ENCODE measurements around the gene TTYH2.

The TTYH2 gene

GRCh38 chr17:74271901-74272561 lies 58.7 kb downstream of the TTYH2 start:
- no peak for DNase-seq (ENCODE audit: low read depth)
- TF ChIP-seq, protein P1, sequence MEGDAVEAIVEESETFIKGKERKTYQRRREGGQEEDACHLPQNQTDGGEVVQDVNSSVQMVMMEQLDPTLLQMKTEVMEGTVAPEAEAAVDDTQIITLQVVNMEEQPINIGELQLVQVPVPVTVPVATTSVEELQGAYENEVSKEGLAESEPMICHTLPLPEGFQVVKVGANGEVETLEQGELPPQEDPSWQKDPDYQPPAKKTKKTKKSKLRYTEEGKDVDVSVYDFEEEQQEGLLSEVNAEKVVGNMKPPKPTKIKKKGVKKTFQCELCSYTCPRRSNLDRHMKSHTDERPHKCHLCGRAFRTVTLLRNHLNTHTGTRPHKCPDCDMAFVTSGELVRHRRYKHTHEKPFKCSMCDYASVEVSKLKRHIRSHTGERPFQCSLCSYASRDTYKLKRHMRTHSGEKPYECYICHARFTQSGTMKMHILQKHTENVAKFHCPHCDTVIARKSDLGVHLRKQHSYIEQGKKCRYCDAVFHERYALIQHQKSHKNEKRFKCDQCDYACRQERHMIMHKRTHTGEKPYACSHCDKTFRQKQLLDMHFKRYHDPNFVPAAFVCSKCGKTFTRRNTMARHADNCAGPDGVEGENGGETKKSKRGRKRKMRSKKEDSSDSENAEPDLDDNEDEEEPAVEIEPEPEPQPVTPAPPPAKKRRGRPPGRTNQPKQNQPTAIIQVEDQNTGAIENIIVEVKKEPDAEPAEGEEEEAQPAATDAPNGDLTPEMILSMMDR (IDR thresholded peaks at IDR 0.05; ENCODE audit: low read depth, low read length, missing control alignments): no peak
- in situ Hi-C loops (cut with HindIII; ENCODE audit: low sequenced_read_pairs): no loop called here
- H3K4me3 ChIP-seq (ENCODE audit: low read depth, low read length): no peak overlapping the region

DNA sequence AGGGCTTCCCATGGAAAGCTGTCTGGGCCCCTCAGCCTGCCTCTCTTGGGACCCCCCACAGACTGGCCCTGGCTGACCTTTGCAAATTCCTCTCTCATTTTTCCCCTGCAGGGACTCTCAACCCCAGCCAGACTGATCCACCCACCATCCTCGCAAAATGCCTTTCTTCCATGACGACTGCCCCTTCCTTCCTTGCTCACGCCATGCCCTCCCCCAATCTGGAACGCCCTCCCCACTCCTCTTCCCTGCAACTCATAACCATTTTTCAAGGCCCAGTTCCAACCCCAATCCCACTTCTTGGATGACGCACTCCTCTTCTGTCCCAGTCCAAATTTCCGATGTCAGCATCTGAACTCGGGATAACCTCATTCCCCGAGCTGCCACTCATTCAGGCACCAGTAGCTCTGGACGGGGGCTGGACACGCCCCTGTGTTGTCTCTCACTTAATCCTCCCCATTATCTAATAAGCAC lies 59.4 kb downstream of the TTYH2 start:
- no peak overlapping the region for H3K4me3 ChIP-seq (ENCODE audit: low read depth, low read length)
- TF ChIP-seq, protein P1 (IDR thresholded peaks at IDR 0.05; ENCODE audit: low read depth, low read length, missing control alignments): no peak
- in situ Hi-C loops (cut with HindIII; ENCODE audit: low sequenced_read_pairs): no loop called here
- DNase-seq (ENCODE audit: low read depth): no peak

GRCh38 chr17:74274060-74274708 lies 60.8 kb downstream of the TTYH2 start, which contains the start of gene DNAI2:
DNAI2 (plus strand) TSS chr17:74274234; CDS start chr17:74281818, 7,584 bp downstream.
- in situ Hi-C loops (cut with HindIII; ENCODE audit: low sequenced_read_pairs): no loop called here
- DNase-seq (ENCODE audit: low read depth): no peak
- TF ChIP-seq, protein P1 (IDR thresholded peaks at IDR 0.05; ENCODE audit: low read depth, low read length, missing control alignments): no peak
- no peak within 1 kb of the TSS for H3K4me3 ChIP-seq (ENCODE audit: low read depth, low read length)

DNA sequence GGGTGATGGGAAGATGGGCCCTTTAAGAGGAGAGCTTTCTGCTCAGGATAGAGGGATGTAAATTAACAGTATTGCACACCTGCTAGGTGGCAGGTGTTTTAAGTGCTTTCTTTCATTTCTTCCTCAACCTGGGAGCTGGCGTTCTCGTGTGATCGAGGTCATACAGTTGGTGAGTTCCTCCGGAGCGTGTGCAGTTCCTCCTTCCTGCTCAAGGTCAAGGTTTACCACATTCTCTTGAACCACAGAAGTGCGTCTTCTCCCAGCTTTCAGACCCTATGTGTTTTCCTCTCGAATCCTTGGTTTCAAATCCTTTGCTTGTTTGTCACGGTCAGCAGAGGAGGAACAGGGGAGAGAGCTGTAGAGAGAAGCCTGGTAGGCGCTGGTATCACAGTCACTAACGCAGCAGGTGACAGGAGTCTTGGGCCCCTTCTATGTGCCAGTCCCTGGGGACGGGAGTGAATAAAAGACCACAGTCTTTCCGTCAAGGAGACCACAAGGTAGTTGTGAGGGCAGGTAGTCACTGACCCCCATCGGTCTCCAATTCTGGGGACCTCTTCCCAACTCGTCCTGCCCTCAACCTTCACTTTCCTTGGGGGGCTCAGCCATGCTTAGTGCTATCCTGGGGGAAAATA lies 61.5 kb downstream of the TTYH2 start:
- TF ChIP-seq, protein P1 (IDR thresholded peaks at IDR 0.05; ENCODE audit: low read depth, low read length, missing control alignments): no peak
- DNase-seq (ENCODE audit: low read depth): no peak
- no peak overlapping the region for H3K4me3 ChIP-seq (ENCODE audit: low read depth, low read length)
- in situ Hi-C loops (cut with HindIII; ENCODE audit: low sequenced_read_pairs): no loop called here

DNA sequence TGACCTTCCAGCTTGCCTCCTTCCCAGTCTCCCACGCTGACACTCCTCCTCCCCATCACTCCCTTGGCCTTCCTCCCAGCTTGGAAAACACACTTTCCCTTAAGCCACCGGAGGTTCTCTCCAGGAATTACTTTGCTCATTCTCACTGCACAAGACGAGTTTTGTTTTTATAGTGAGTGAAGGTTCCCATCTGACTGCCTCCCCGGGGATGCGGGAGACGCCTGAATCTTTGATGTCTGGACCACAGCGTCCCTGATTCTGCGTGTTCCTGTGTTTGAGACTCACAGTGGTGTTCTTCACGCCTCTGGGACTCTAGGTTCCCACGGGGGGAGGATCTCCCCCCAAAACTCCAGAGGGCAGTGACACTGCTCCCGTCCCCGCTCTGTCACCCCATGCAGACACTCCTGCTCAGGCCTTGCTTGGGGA lies 62.7 kb downstream of the TTYH2 start:
- H3K4me3 ChIP-seq (ENCODE audit: low read depth, low read length): no peak overlapping the region
- no peak for DNase-seq (ENCODE audit: low read depth)
- TF ChIP-seq, protein P1 (IDR thresholded peaks at IDR 0.05; ENCODE audit: low read depth, low read length, missing control alignments): no peak
- in situ Hi-C loops (cut with HindIII; ENCODE audit: low sequenced_read_pairs): no loop called here

- H3K4me3 ChIP-seq (ENCODE audit: low read depth, low read length): no peak overlapping the region
- in situ Hi-C loops (cut with HindIII; ENCODE audit: low sequenced_read_pairs): no loop called here
- no peak for DNase-seq (ENCODE audit: low read depth)
These were observed 63.2 kb downstream of the TTYH2 start for GRCh38 chr17:74276541-74277009.

More at GRCh38 chr17:74276541-74277009, 63.2 kb downstream of the TTYH2 start:
- TF ChIP-seq, protein P1 (IDR thresholded peaks at IDR 0.05; ENCODE audit: low read depth, low read length, missing control alignments): no peak
